Left hindlimb (tissue), 1 donor: ENCODE results near the gene FKBP2.

ENCODE experiments used
- DNase-seq: peaks from one replicate; pipeline ENCODE4 v3.0.0-alpha.2; 2018

The FKBP2 gene

DNA sequence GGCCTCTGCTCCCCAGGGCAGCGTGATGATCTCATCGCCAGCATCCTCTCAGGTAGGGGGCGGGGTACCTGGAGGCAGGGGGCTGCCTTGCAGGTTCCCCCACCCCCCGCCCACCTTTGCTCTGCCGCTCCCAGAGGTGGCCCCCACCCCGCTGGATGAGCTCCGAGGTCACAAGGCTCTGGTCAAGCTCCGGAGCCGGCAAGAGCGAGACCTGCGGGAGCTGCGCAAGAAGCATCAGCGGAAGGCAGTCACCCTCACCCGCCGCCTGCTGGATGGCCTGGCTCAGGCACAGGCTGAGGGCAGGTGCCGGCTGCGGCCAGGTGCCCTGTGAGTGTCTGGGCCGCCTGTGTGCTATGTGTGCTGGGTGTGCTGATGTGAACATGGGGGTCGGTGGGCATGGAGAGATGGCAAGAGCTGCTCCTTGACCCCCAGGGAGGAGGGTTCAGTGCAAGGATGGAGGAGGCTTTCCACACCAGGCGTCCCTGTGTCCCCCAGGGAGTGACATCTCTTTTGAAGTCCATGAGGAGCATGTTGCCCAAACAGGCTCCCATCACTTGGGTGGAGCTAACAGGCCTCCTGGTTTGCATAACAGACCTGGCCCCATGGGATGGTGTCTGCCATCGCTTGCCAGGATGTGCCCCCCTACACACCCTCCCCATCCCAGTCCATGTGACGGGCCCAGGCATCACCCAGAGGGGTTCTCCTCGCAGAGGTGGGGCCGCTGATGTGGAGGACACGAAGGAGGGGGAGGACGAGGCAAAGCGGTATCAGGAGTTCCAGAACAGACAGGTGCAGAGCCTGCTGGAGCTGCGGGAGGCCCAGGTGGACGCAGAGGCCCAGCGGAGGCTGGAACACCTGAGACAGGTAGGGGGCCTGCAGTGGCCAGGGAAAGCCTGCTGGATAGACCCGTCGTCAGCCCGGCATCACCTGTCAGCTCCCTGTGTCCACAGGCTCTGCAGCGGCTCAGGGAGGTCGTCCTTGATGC lies 24.6 kb downstream of the FKBP2 start:
- DNase-seq: no peak

DNA sequence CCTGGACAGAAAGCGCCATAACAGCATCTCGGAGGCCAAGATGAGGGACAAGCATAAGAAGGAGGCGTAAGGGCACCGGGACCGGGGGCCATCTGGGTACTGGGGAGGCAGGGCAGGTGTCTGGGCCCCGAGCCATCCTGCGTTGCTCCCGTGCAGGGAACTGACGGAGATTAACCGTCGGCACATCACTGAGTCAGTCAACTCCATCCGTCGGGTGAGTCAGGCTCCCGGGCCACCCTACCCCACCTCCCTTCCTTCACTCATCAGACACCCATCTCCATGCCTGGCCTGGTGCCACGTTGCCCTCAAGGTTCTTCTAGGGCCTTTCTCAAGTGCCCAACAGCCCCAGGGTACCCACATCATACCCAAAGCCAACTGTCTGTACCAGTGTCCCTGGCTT lies 25.4 kb downstream of the FKBP2 start:
- no peak for DNase-seq

DNA sequence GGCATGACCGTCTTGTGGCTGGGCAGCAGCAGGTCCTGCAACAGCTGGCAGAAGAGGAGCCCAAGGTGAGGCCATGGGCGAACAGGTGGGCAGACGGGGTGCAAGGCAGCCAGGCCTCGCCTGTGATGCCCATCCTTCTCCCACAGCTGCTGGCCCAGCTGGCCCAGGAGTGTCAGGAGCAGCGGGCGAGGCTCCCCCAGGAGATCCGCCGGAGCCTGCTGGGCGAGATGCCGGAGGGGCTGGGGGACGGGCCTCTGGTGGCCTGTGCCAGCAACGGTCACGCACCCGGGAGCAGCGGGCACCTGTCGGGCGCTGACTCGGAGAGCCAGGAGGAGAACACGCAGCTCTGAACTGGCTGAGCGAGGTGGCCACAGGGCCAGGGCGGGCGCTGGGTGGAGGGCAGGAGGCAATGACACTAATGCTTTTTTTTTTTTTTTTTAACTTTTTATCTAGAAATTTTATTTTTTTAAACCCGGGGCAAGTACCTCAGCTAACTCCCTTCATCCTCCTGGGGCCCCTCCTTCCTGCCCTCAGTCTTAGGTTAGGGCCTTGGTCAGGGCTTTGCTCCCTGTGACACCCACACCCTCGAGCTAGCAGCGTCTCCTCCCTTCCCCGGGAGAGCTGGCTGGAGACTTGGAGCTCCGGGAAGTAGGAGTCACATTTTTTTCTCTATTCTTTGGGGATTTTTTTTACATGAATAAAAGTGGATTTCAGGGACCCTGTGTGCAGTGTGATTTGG lies 26.5 kb downstream of the FKBP2 start:
- no peak for DNase-seq

DNA sequence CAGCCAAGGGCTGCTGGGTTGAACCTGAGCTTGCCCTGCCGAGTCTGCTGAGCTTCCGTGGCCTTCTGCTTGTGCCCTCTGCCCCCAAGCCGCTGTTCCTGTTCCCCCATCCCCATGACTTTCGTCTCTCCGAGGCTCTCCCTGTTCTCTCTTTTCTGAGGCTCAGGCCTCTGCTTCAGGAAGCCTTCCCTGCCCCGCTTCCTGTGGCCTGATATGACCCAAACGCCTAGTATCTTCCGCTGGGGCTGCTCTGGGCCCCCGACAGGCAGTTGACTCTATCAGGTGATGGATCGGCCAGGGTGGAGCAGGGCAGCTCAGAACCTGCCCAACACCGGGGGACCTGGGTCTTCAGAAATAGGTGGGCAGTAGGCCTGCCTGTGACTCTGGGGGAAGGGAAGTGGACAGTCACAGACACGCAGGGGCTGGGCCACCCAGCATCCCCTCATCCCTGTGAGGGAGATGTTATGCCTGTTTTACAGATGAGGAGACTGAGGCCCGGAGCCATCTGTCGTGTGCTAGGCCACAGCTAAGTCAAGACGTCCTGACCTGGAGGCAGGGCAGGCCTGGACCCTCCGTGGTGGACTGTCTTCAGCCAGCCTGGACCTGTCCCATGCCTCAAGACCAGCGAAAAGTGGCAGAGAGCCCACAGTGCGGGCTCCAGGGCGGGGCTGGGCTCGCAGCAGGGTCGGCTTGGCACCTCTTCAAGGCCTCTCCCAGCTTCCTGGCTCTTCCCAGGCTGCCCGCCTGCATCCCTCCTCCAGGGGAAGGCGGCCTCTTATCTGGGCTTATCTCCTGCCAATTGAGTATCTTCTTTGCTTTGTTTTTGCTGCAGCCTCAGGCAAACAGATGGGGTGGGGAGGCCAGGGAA lies 27.4 kb downstream of the FKBP2 start:
- DNase-seq: peak; percentile 77

DNA sequence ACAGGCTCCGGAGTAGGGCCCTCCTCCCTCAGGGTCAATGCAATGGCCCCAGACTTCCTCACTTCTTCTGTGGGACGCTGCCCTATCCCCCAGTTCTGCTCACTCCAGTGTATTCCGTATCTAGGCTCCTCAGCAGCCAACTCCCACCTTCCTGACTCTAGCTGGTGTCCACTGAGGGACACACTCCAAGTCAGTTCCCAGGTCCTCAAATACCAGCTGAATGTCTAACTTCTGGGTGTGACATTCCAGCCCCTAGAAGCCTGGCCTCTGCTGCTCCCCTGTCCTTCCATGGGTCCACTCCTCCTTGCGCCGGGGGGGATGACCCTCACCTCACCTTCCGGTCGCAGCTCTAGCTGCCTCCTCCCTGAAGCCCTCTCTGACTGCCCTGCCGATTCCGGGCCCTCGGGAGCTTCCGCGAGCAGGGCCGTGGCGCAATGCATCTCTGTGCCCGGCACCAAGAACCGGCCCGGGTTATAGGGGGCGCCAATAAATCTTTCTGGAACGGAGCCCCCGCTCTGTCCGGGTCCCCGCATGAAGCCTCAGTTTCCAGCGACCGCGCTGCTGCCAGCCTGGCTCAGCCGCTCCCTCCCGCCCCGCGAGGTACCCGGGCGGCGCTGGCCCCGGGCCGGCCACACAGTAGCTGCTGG lies 28.1 kb downstream of the FKBP2 start:
- peak; percentile 73 for DNase-seq

DNA sequence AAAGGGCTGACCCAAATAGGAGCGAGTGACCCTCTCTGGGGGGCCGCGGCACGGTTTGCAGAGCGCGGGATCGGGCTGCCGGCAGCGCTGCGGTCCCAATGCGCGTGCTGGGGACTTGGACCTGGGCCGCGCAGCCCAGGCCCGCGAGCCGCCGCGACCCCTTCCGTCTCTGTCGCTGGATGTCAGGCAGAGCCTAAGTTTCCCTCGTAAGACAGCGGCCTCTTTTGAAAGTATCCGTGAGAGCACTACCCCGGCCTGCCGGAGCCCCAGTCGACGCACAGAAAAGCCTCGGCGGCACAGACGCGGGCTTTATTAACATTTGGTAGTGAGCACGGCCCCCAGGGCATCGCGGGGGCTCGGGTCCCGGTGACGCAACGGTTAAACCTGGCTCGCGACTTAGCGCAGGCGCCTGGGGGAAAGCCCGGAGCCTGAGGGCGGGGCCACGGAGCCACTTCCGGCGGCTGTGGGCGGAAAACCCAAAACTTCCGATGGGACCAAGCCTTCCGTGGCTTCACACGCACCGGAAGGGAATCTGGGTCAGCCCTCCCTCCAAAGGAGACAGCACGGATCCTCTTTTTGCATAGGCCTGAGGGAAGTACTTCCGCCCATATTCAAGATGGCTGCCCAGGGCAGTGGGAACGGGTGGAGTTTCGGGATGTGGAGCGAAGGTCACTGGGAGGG lies 28.8 kb downstream of the FKBP2 start:
- DNase-seq: peak; percentile 99

DNA sequence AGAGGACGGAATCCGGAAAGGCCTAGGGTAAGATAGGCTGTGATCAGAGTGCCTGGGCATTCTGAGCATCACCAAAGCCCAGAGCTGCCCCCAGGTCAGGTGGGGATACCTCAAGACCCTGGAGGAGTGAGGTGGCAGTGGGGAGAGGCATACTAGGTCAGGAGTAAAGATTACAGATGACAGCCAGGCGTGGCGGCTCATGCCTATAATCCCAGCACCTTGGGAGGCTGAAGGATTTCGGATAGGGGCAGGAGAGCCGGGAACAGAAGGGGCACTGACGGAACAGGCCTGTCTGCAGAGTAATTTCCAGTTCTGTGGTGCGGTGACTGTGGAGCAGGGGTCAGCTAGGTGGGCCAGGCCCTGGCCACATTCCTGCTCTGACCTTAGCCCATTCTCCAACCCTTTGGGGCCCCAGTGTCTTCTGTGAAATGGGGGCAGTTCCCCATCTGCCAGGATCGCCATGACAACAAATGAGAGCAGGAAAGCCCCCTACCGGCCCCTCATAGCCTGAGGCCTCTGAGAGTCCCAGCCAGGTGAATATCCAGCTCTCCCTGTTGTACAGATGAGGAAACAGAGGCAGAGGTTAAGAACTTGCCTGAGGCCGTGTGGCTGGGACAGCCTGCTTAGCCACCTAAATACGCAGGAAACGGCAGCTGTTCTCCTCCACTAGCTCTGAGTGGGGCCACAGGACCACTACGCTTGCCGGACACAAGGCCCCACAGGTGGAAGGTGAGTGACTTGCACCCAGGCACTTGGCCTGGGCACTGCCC lies 34.3 kb downstream of the FKBP2 start:
- DNase-seq: peak; percentile 24

DNA sequence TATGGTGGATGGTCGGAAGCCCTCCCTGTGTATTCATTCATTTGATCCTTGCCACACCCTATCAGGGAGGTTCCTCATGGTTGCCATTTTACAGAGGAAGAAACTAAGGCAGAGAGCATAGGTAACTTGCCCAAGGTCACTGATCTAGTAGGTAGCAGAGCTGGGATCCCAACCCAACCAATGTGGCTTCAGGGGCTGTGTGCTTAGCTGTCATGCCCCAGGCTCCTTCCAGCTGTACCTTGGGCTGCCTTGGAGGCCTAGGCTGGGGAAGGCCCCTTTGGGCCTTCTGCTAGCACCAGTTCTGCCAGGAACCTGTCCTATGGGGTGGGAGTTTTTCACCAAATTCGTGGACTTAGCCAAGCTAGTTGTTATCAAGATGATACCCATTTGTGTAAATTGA lies 34.9 kb downstream of the FKBP2 start:
- no peak for DNase-seq

DNA sequence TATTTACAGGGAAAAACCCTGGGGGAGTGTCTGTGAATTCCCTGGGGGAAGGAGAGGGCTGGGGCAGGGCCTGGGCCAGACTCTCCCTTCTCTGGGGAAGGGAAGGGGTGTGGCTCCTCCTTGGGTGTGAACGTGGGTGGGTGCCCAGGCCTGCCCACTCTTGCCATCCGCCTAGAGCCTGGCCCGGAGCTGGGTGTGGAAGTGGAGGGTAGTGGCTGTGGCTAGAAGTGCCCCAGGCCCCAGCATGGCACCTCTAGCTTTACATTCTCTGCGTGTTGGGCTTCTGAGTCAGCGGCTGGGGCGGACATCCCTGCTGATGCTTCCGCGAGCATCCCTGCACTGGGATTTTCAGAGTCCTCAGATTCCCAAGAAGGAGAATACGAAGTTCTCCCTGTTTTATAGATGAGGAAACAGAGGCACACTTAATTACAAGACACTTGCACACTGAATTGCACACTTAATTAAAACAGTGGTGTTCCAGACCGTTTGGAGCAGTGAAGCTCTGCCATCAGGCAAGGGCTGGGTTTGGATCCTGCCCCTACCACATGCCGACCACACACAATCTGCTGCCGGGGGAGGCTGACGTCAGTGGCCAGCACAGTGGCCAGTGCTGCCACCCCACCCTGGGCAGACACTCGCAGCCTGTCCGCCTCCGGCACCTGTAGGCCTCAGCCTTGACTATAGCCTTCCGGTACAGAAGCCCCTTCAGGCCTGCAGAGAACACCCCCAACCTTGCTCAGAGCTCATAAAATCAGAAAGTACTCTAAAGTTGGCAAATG lies 35.9 kb downstream of the FKBP2 start:
- peak; percentile 22 for DNase-seq

DNA sequence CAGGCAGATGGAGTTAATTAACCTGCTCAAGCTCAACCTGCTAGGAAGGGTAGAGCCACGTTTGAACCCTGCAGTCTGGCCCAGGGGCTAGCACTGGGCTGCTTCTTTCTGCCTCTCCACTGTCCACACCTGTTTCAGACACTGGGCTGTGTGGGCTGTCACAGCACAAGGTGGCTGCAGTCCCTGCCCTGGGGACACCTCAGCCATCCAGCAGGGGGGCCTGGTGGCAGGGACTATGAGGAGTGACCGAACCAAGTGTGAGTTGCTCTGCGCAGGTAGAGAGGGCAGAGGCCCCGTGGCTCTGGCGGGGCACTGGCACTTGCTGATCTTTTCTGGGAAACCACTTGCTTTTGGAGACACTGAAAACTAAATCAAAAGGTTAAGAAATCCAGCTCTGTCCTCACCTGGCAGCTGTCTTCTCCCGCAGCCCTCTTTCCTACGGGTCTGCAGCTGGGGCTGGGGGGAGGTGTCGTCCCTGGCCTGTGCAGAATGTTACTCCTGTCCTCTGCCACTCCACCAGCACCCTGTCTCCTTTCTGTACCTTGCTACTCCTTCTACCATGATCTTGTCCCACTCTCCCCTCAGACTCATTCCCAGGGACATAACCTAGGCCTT lies 37.8 kb downstream of the FKBP2 start:
- DNase-seq: no peak

DNA sequence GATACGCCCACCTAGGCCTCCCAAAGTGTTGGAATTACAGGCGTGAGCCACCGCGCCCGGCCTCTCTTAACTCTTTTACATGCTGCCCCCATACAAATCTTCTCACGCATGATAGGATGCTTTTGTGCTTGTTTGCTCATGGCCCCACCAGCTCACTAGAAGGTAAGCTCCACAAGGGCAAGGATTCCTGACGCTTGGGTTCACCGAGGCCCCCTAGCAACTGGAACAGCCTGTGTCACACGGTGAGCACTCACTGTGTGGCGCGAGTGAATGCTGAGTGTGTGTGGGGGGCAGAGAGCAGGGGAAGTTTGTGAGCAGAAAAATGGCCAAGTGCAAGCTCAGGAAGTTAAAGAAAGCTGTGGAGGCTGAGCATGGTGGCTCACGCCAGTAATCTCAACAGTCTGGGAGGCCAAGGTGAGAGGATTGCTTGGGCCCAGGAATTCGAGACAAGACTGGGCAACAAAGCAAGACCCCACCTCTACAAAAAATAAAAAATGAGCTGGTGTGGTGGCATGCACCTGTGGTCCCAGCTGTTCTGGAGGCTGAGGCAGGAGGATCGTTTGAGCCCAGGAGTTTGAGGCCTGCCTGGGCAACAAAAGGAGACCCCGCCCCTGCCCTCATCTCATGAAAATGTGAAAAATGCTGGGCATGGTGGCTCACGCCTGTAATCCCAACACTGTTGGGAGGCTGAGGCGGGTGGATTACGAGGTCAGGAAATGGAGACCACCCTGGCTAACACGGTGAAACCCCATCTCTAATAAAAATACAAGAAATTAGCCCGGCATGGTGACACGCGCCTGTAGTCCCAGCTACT lies 41.3 kb downstream of the FKBP2 start:
- DNase-seq: no peak

DNA sequence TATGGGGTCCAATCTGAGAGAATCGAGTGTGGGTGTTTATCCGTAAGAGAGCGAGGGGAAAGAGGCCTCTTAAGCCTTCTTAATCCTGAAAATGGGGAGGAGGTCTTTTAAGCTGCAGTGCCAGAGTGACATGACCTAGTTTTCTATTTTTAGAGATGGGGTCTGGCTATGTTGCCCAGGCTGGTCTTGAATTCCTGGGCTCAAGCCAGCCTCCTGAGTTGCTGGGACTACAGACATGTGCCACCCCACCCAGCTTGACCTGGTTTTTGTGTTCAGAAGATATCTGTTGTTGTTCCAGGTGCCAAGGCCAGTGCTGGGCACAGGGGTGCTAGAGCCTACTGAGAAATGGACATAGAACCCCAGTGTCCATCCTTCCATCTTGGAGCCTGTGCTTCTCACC lies 42.2 kb downstream of the FKBP2 start:
- no peak for DNase-seq

DNA sequence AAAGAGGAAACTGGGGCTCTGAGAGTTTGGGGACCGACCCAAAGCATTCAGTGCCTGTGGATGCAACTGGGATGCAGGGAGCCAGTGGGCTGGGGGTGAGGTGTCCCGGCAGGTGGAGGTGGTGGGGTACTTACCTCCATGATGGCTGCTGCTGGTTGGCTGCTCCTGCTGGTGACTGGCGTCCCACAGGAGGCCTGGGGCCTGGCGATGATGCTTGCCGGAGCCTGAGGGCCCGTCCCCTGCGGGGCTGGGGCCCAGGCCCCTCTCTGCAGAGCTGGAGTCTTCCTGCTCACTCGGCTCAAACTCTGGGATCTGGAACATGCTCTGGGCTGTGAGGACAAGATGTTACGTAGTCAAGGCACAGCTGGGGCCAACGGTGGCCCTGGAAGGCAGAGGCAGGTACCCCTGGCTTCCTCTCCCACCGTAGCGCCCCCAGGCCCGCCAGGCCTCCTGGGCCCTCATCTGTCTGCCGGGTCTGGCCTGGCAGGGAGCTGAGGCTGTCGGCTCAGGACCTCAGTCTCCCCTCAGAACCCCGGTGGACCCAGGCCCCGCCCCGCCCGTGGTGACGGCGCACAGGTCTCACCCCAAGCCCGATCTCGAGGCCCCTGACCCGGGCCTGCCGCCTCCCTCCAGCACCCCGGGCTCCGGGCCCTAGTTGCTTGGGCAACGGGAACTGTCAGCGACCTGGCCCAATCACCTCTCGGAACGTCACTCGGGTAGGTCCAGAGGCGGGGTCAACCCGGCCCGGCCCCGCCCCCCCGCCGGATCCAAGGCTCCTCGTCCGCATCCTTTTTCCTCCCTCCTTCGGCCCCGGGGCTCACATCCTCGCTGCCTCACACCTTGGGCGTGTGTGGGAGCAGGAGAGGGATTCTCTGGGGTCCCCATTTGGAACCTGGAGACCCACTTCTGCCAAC lies 43.4 kb downstream of the FKBP2 start, which contains the start of gene BAD:
Gene BAD, minus strand, starts transcription at position 618 of the 914 bp plus-strand sequence. Its CDS starts 297 bp downstream, at position 321.
- DNase-seq: peak; percentile 96

DNA sequence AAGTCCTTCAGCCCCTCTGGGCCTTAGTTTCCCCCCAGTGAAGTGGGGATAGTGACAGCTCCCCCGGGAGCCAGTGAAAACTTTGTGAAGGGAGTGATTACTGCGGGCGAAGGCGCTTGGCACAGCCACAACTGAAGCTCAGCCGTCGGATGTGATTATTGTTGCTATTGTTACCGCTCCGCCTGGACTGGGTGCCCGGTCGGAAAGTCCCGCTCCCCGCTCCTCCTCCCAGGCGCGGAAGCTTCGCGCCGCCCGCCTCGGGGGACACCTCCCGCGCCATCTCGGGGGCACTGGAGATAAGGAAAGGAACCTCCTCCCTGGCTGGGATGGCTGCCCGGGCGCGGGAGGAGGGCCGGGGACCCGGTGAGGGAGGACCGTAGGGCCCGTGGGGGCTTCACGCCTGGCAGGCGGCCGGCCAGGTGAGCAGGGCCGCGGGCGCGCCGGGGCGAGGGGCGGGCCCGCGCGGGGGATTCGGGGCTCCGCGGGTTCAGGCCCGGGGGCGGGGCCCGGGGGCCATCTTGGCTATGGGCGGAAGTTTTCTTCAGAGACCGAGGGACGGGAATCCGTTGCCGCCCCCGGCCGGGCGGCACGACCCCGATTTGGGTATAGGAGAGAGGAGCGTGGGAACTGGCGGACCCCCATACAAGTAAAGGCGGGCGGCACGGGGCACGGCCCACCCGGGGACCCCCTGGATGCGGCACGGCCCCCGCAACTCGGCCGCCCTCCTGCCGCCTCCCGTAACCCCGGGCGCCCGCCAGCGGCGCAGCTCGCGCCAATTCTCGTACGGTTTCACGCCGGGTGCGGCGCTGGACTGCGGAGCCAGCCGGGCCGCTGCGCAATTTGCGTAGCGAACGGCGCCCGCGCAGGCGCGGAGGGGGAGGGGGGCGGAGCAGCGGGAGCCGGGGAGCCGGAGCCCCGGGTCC lies 44.3 kb downstream of the FKBP2 start, which contains the start of gene GPR137:
Gene GPR137, plus strand, starts transcription at position 887 of the 923 bp plus-strand sequence. CDS start 677 bp downstream, outside the sequence.
- peak; percentile 91 for DNase-seq

DNA sequence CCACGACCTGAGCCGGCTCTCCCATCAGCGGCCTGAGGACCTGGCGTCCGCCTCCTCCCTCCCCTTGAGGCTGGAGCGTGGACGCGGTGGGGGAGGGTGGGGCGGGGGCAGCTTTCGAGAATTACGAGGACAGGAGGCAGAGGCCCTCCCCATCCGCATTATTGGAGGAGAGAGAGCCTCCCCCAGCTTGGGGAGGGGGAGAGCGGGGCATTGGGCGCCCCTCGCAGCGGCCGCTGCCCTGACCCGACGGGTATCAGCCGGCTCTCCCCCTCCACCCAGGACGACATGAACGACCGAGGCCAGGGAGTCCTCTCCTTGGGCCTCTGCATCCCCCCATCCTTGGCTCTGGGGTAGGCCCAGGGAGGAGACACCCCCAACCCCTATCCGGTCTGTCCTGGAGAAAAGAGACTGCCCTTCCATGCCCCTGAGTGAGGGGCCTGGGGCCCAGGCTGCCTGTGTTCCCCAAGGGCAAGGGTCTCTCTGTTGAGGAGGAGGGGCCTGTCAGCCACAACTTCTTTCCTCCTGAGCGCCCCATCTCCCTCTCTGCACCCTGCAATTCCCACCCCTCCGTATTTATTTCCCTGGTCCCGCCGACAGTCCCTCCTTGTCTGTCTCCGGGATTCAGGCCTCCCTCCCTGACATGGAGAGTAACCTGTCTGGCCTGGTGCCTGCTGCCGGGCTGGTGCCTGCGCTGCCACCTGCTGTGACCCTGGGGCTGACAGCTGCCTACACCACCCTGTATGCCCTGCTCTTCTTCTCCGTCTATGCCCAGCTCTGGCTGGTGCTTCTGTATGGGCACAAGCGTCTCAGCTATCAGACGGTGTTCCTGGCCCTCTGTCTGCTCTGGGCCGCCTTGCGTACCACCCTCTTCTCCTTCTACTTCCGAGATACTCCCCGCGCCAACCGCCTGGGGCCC lies 45.2 kb downstream of the FKBP2 start:
- no peak for DNase-seq
